Activated naive CD8-positive, alpha-beta T cell treated with anti-CD3 and anti-CD28 coated beads for 36 hours (primary cell): Measurements from ENCODE around the gene KATNAL1. TPM values are rescaled to one million over a fixed set of nuclear protein-coding genes. Genes with fewer than 3 reads are reported as not detected.

ENCODE experiments used
- DNase-seq: peaks from one replicate; pipeline ENCODE4 v3.0.0; 2021
- H3K27ac Mint-ChIP-seq: one replicate; pipeline ENCODE4 v1.8.0; 2022; ENCODE audit warnings: mild to moderate bottlenecking, moderate library complexity, mixed read lengths
- H3K27me3 Mint-ChIP-seq: one replicate; pipeline ENCODE4 v1.8.0; 2022; ENCODE audit warnings: mild to moderate bottlenecking, mixed read lengths
- H3K36me3 Mint-ChIP-seq: one replicate; pipeline ENCODE4 v1.8.0; 2021; ENCODE audit warnings: mild to moderate bottlenecking, mixed read lengths
- H3K4me1 Mint-ChIP-seq: one replicate; pipeline ENCODE4 v1.8.0; 2021; ENCODE audit warnings: mixed read lengths
- H3K4me3 Mint-ChIP-seq: one replicate; pipeline ENCODE4 v1.8.0; 2022; ENCODE audit warnings: mild to moderate bottlenecking, moderate library complexity, mixed read lengths
- H3K9me3 Mint-ChIP-seq: one replicate; pipeline ENCODE4 v1.8.0; 2022; ENCODE audit warnings: mixed read lengths
- total RNA-seq, 2 experiments: library from RNA; stranded (reverse); gene quantifications; one replicate each; pipeline ENCODE4 v1.2.3, GENCODE V29; 2021

KATNAL1 gene
- total RNA-seq = 1 to 10 TPM; 6.7 to 6.9 TPM

- Mint-ChIP-seq H3K27me3 (no peaks in the 10 kb centered on the region), H3K9me3 (no peaks in the 10 kb centered on the region), H3K36me3 (no peaks in the 10 kb centered on the region), H3K4me1 (peaks cover 12% of the 10 kb centered on the region), H3K27ac (peak within 1 kb of the TSS; percentile 70), H3K4me3 (peak within 1 kb of the TSS; percentile 82)
- DNase-seq = peak; percentile 77
These were observed at the start of gene KATNAL1 for GRCh38 chr13:30307194-30307970. TSS of gene KATNAL1 (minus strand) at chr13:30307551. CDS start at chr13:30283777, 23,774 bp downstream.

- H3K4me1 Mint-ChIP-seq = peaks cover 21% of the 10 kb centered on the region
- H3K4me3 Mint-ChIP-seq = no peak overlapping the region
- H3K27me3 Mint-ChIP-seq = no peaks in the 10 kb centered on the region
- no peak overlapping the region for H3K27ac Mint-ChIP-seq
- DNase-seq = no peak
- peaks cover 6% of the 10 kb centered on the region for H3K36me3 Mint-ChIP-seq
- peaks cover 6% of the 10 kb centered on the region for H3K9me3 Mint-ChIP-seq
These were observed 48.5 kb upstream of the KATNAL1 start for GRCh38 chr13:30355839-30356238.

GRCh38 chr13:30355384-30355699 lies 48.0 kb upstream of the KATNAL1 start:
- peak; percentile 60 for DNase-seq
- Mint-ChIP-seq H3K9me3 (peaks cover 6% of the 10 kb centered on the region), H3K36me3 (peaks cover 6% of the 10 kb centered on the region), H3K4me3 (no peak overlapping the region), H3K27me3 (no peaks in the 10 kb centered on the region), H3K4me1 (peaks cover 21% of the 10 kb centered on the region), H3K27ac (no peak overlapping the region)

- Mint-ChIP-seq H3K27ac (no peak overlapping the region), H3K9me3 (peaks cover 6% of the 10 kb centered on the region), H3K36me3 (peaks cover 6% of the 10 kb centered on the region), H3K27me3 (no peaks in the 10 kb centered on the region), H3K4me1 (peaks cover 19% of the 10 kb centered on the region), H3K4me3 (no peak overlapping the region)
- DNase-seq = no peak
These were observed 47.4 kb upstream of the KATNAL1 start for GRCh38 chr13:30354493-30355383.

GRCh38 chr13:30353471-30354215 lies 46.3 kb upstream of the KATNAL1 start:
- no peak overlapping the region for H3K4me3 Mint-ChIP-seq
- H3K9me3 Mint-ChIP-seq = peaks cover 6% of the 10 kb centered on the region
- H3K4me1 Mint-ChIP-seq = peaks cover 19% of the 10 kb centered on the region
- H3K27me3 Mint-ChIP-seq = no peaks in the 10 kb centered on the region
- DNase-seq = no peak
- H3K27ac Mint-ChIP-seq = no peak overlapping the region
- peaks cover 6% of the 10 kb centered on the region for H3K36me3 Mint-ChIP-seq

- DNase-seq = no peak
- Mint-ChIP-seq H3K36me3 (peaks cover 6% of the 10 kb centered on the region), H3K9me3 (peaks cover 6% of the 10 kb centered on the region), H3K4me3 (no peak overlapping the region), H3K27ac (no peak overlapping the region), H3K27me3 (peaks cover 4% of the 10 kb centered on the region), H3K4me1 (peaks cover 21% of the 10 kb centered on the region)
These were observed 45.7 kb upstream of the KATNAL1 start for GRCh38 chr13:30353060-30353459.

GRCh38 chr13:30352121-30352520 lies 44.8 kb upstream of the KATNAL1 start:
- peaks cover 4% of the 10 kb centered on the region for H3K27me3 Mint-ChIP-seq
- H3K4me3 Mint-ChIP-seq = no peak overlapping the region
- no peak overlapping the region for H3K27ac Mint-ChIP-seq
- H3K4me1 Mint-ChIP-seq = peaks cover 26% of the 10 kb centered on the region
- peaks cover 6% of the 10 kb centered on the region for H3K9me3 Mint-ChIP-seq
- peaks cover 6% of the 10 kb centered on the region for H3K36me3 Mint-ChIP-seq
- DNase-seq = no peak

GRCh38 chr13:30346789-30347167 lies 39.4 kb upstream of the KATNAL1 start:
- no peak for DNase-seq
- H3K4me1 Mint-ChIP-seq = peaks cover 29% of the 10 kb centered on the region
- peaks cover 11% of the 10 kb centered on the region for H3K27me3 Mint-ChIP-seq
- H3K4me3 Mint-ChIP-seq = peak overlapping the region; percentile 40
- peak overlapping the region; percentile 76 for H3K27ac Mint-ChIP-seq
- H3K36me3 Mint-ChIP-seq = peaks cover 3% of the 10 kb centered on the region
- no peaks in the 10 kb centered on the region for H3K9me3 Mint-ChIP-seq

- H3K9me3 Mint-ChIP-seq = no peaks in the 10 kb centered on the region
- H3K27ac Mint-ChIP-seq = peak overlapping the region; percentile 76
- peaks cover 3% of the 10 kb centered on the region for H3K36me3 Mint-ChIP-seq
- H3K4me3 Mint-ChIP-seq = peak overlapping the region; percentile 40
- peaks cover 29% of the 10 kb centered on the region for H3K4me1 Mint-ChIP-seq
- DNase-seq = peak; percentile 56
- peaks cover 11% of the 10 kb centered on the region for H3K27me3 Mint-ChIP-seq
These were observed 38.9 kb upstream of the KATNAL1 start for GRCh38 chr13:30346153-30346788.

GRCh38 chr13:30345426-30346100 lies 38.2 kb upstream of the KATNAL1 start:
- DNase-seq = no peak
- no peak overlapping the region for H3K4me3 Mint-ChIP-seq
- no peaks in the 10 kb centered on the region for H3K9me3 Mint-ChIP-seq
- peaks cover 11% of the 10 kb centered on the region for H3K27me3 Mint-ChIP-seq
- H3K27ac Mint-ChIP-seq = no peak overlapping the region
- peaks cover 3% of the 10 kb centered on the region for H3K36me3 Mint-ChIP-seq
- H3K4me1 Mint-ChIP-seq = peaks cover 29% of the 10 kb centered on the region

- peaks cover 2% of the 10 kb centered on the region for H3K36me3 Mint-ChIP-seq
These were observed 34.6 kb upstream of the KATNAL1 start for GRCh38 chr13:30341815-30342570.

GRCh38 chr13:30340331-30341250 lies 33.2 kb upstream of the KATNAL1 start:
- Mint-ChIP-seq H3K36me3 (no peaks in the 10 kb centered on the region), H3K4me3 (no peak overlapping the region), H3K9me3 (no peaks in the 10 kb centered on the region), H3K27me3 (peaks cover 4% of the 10 kb centered on the region), H3K27ac (no peak overlapping the region), H3K4me1 (peaks cover 7% of the 10 kb centered on the region)
- DNase-seq = no peak

More at GRCh38 chr13:30341815-30342570, 34.6 kb upstream of the KATNAL1 start:
- Mint-ChIP-seq H3K9me3 (no peaks in the 10 kb centered on the region), H3K27me3 (peaks cover 7% of the 10 kb centered on the region), H3K27ac (no peak overlapping the region), H3K4me1 (peaks cover 20% of the 10 kb centered on the region), H3K4me3 (no peak overlapping the region)
- no peak for DNase-seq
